H1 (cell line): Measurements from ENCODE around the gene RTN3. TPM values are rescaled to one million over a fixed set of nuclear protein-coding genes. Genes with fewer than 3 reads are reported as not detected.

ENCODE experiments used
- BRCA1 ChIP-seq: IDR thresholded peaks from 2 replicates; pipeline ENCODE4 v1.6.1; 2012; ENCODE audit warnings: low read depth, low read length, improper control_type of control experiment
- NRF1 ChIP-seq: IDR thresholded peaks from 2 replicates; pipeline ENCODE4 v1.6.1; 2011; ENCODE audit warnings: mild to moderate bottlenecking, low read depth, low read length, improper control_type of control experiment
- RBBP5 ChIP-seq: IDR thresholded peaks from 2 replicates; pipeline ENCODE4 v1.7.1; 2012; ENCODE audit warnings: low read depth, mild to moderate bottlenecking, inconsistent platforms, low read length, moderate library complexity, borderline replicate concordance
- SIN3A ChIP-seq, 2 experiments: IDR thresholded peaks in 1 of 2; conservative IDR thresholded peaks in 1 of 2; 2 replicates each; pipeline ENCODE4 v1.6.1; 2011 to 2012; ENCODE audit warnings: low read length in 2 of 2, improper control_type of control experiment in 1 of 2, low read depth in 1 of 2, mild to moderate bottlenecking in 1 of 2
- polyA plus RNA-seq, 7 experiments: library from polyadenylated mRNA; depleted of rRNA in 3 of 7; stranded (reverse) in 5 of 7; unstranded in 2 of 7; fragments of >200 nt in 5 of 7; fragments of 200-250 nt in 2 of 7; gene quantifications; 1 replicate in 5 of 7; 2 replicates in 1 of 7; 4 replicates in 1 of 7; pipeline versions ENCODE4 v1.2.1 to v1.2.3, GENCODE V29; 2011 to 2013; ENCODE audit warnings: missing spikeins in 2 of 7, mixed read lengths in 2 of 7
- total RNA-seq: library from RNA; stranded (reverse); fragmentation: NEBNext Ultra II Directional; extraction: Animal tissue kit (Norgen Biotek cat#: 25700); gene quantifications from 2 replicates; pipeline ENCODE4 v1.2.1, GENCODE V29; 2021
- TF ChIP-seq, protein P1 (sequence below): IDR thresholded peaks from 2 replicates; pipeline ENCODE4 v1.6.1; 2012; ENCODE audit warnings: low read length, inconsistent platforms

RTN3 gene
- total and polyA plus RNA-seq, 2 of the 8 experiments (the other 6 are each of a cell fraction or from before 2014, with no cell fraction given) = 160 to 203 TPM

DNA sequence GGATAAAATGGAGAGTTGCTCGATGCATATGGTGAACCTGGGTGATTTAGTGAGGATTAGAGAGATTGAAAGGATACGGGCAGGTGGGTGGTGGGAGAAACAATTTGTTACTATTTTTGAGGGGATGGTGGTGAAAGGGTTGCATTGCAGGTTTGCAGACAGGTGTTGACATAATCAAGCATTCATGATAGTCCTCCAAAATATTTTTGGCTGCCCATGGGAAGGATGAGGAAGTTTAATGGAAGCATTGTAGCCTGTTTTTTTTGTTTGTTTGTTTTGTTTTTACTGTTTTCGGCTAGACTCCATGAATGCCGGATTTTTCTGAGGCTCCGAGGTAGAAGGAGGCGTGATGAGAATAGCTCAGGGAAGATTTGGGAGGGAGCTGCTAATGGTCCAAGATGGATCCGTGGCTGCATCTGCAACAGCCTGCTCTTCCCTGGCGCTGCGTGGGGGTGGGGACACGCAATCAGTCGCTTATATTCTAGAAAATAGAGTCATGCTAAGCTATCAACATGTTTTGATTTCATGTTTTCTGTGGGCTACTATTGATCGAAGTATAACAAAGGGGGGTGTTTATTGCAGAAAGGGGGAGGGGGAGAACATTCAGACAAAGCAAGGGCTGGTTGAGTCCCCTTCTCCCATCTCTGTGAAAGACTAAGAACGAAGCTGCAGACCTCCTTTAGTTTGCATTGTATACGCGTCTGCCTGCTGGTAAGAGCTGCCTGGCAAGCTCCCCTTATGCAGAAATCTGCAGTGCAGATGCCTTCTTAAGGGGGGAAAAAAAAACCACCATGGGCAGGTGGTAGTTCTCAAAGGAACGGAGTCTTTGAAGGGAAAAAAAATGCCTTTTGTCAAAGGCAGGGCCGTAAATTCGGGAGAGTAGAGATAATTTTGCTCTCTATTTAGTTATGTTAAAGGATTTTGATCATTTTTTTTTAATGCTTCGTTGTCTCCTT is 1.0 kb downstream of the RTN3 start (continued):
- TF ChIP-seq, protein P1, sequence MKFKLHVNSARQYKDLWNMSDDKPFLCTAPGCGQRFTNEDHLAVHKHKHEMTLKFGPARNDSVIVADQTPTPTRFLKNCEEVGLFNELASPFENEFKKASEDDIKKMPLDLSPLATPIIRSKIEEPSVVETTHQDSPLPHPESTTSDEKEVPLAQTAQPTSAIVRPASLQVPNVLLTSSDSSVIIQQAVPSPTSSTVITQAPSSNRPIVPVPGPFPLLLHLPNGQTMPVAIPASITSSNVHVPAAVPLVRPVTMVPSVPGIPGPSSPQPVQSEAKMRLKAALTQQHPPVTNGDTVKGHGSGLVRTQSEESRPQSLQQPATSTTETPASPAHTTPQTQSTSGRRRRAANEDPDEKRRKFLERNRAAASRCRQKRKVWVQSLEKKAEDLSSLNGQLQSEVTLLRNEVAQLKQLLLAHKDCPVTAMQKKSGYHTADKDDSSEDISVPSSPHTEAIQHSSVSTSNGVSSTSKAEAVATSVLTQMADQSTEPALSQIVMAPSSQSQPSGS = peak; percentile 36; the same call in 1 of the 2 replicates
- TF ChIP-seq NRF1 (no peak), RBBP5 (0 out of 2 replicates have a peak, but pooled peaks have one; percentile 16), SIN3A (conservative IDR thresholded peaks at IDR 0.05 in 1 of 2, IDR thresholded peaks at IDR 0.05 in 1 of 2; ENCODE audit: low read depth in 1 of 2, low read length in 2 of 2) (0 out of 4 replicates have a peak, but pooled peaks have one; percentile 10 to 33), BRCA1 (no peak)
